ENCODE measurements around the gene CNTROB.
A peak's percentile ranks its signal among the peaks of the same experiment; 100 is the strongest.

CNTROB gene

DNA sequence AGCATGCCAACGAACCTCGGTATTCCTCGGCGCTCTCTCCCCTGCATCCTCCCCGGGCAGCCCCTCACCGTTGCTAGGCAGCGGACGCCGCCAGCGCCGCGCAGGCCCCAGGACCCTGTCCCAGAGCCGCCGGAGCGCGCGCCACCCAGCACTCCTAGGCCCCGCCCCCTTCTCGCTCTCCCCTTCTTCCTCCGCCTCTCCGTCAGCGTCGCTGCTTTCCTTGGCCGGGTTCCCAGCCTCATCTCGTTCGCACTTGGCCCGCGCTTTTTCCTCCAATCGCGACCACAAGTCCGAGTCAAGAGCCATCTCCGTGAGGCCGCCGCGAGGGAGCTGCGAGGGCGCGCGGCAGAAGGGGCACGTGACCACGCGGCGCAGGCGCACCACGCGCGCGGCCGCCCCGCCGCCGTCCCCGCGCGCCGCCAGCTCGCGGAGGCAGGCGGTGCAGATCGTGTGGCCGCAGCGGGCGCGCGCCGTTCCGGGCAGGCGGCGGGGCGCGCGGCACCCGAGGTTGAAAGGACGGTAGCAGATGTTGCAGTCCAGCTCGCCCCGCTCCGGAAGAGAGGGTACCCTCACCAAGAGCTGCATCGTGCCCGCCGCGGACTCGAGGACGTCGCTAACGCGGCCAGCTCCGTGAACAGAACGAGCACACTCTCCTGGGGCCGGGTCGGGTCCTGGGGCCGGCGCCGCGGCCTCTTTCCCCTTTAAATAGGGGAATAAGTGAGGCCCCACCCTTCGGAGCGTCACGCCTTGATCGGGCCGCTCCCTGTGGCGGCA lies 16.2 kb upstream of the CNTROB start, which contains the start of gene RNF227 (continued):
- TF ChIP-seq, protein P1, sequence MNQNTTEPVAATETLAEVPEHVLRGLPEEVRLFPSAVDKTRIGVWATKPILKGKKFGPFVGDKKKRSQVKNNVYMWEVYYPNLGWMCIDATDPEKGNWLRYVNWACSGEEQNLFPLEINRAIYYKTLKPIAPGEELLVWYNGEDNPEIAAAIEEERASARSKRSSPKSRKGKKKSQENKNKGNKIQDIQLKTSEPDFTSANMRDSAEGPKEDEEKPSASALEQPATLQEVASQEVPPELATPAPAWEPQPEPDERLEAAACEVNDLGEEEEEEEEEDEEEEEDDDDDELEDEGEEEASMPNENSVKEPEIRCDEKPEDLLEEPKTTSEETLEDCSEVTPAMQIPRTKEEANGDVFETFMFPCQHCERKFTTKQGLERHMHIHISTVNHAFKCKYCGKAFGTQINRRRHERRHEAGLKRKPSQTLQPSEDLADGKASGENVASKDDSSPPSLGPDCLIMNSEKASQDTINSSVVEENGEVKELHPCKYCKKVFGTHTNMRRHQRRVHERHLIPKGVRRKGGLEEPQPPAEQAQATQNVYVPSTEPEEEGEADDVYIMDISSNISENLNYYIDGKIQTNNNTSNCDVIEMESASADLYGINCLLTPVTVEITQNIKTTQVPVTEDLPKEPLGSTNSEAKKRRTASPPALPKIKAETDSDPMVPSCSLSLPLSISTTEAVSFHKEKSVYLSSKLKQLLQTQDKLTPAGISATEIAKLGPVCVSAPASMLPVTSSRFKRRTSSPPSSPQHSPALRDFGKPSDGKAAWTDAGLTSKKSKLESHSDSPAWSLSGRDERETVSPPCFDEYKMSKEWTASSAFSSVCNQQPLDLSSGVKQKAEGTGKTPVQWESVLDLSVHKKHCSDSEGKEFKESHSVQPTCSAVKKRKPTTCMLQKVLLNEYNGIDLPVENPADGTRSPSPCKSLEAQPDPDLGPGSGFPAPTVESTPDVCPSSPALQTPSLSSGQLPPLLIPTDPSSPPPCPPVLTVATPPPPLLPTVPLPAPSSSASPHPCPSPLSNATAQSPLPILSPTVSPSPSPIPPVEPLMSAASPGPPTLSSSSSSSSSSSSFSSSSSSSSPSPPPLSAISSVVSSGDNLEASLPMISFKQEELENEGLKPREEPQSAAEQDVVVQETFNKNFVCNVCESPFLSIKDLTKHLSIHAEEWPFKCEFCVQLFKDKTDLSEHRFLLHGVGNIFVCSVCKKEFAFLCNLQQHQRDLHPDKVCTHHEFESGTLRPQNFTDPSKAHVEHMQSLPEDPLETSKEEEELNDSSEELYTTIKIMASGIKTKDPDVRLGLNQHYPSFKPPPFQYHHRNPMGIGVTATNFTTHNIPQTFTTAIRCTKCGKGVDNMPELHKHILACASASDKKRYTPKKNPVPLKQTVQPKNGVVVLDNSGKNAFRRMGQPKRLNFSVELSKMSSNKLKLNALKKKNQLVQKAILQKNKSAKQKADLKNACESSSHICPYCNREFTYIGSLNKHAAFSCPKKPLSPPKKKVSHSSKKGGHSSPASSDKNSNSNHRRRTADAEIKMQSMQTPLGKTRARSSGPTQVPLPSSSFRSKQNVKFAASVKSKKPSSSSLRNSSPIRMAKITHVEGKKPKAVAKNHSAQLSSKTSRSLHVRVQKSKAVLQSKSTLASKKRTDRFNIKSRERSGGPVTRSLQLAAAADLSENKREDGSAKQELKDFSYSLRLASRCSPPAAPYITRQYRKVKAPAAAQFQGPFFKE (tag by site-specific recombination; IDR thresholded peaks at IDR 0.05; ENCODE audit: borderline replicate concordance): no peak
- TF ChIP-seq ZNF555 (tag by site-specific recombination; conservative IDR thresholded peaks at IDR 0.05) (no peak), ZFP69B (tag by site-specific recombination; IDR thresholded peaks at IDR 0.05) (peak; percentile 99), HOXA7 (CRISPR knock-in tag; IDR thresholded peaks at IDR 0.05; ENCODE audit: borderline replicate concordance) (no peak), ZNF776 (tag by site-specific recombination; IDR thresholded peaks at IDR 0.05; ENCODE audit: borderline replicate concordance) (no peak), YY2 (tag by site-specific recombination; IDR thresholded peaks at IDR 0.05) (no peak), ZNF530 (tag by site-specific recombination; IDR thresholded peaks at IDR 0.05; ENCODE audit: low read depth) (no peak), KLF9 (tag by site-specific recombination; IDR thresholded peaks at IDR 0.05; ENCODE audit: low read depth) (peak; percentile 87), GLI4 (tag by site-specific recombination; IDR thresholded peaks at IDR 0.05) (no peak), ZEB2 (tag by site-specific recombination; IDR thresholded peaks at IDR 0.05) (peak; percentile 87), ZNF23 (tag by site-specific recombination; IDR thresholded peaks at IDR 0.05; ENCODE audit: borderline replicate concordance) (no peak), SP2 (tag by site-specific recombination; IDR thresholded peaks at IDR 0.05) (peak; percentile 84), BCL11A (tag by site-specific recombination; IDR thresholded peaks at IDR 0.05; ENCODE audit: low read depth) (no peak), ZNF433 (tag by site-specific recombination; IDR thresholded peaks at IDR 0.05; ENCODE audit: low read depth) (no peak), ZNF501 (tag by site-specific recombination; IDR thresholded peaks at IDR 0.05) (peak; percentile 63; the same call in 1 of the 2 replicates), KLF1 (tag by site-specific recombination; IDR thresholded peaks at IDR 0.05) (peak; percentile 94), ZSCAN18 (tag by site-specific recombination; IDR thresholded peaks at IDR 0.05) (no peak), ZNF660 (tag by site-specific recombination; IDR thresholded peaks at IDR 0.05) (peak; percentile 80; the same call in 1 of the 2 replicates)
- TF ChIP-seq, protein P2, sequence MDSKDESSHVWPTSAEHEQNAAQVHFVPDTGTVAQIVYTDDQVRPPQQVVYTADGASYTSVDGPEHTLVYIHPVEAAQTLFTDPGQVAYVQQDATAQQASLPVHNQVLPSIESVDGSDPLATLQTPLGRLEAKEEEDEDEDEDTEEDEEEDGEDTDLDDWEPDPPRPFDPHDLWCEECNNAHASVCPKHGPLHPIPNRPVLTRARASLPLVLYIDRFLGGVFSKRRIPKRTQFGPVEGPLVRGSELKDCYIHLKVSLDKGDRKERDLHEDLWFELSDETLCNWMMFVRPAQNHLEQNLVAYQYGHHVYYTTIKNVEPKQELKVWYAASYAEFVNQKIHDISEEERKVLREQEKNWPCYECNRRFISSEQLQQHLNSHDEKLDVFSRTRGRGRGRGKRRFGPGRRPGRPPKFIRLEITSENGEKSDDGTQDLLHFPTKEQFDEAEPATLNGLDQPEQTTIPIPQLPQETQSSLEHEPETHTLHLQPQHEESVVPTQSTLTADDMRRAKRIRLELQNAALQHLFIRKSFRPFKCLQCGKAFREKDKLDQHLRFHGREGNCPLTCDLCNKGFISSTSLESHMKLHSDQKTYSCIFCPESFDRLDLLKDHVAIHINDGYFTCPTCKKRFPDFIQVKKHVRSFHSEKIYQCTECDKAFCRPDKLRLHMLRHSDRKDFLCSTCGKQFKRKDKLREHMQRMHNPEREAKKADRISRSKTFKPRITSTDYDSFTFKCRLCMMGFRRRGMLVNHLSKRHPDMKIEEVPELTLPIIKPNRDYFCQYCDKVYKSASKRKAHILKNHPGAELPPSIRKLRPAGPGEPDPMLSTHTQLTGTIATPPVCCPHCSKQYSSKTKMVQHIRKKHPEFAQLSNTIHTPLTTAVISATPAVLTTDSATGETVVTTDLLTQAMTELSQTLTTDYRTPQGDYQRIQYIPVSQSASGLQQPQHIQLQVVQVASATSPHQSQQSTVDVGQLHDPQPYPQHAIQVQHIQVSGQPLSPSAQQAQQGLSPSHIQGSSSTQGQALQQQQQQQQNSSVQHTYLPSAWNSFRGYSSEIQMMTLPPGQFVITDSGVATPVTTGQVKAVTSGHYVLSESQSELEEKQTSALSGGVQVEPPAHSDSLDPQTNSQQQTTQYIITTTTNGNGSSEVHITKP (tag by site-specific recombination; IDR thresholded peaks at IDR 0.05): no peak
- TF ChIP-seq, protein P3, sequence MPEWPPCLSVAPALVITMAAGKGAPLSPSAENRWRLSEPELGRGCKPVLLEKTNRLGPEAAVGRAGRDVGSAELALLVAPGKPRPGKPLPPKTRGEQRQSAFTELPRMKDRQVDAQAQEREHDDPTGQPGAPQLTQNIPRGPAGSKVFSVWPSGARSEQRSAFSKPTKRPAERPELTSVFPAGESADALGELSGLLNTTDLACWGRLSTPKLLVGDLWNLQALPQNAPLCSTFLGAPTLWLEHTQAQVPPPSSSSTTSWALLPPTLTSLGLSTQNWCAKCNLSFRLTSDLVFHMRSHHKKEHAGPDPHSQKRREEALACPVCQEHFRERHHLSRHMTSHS (tag by site-specific recombination; IDR thresholded peaks at IDR 0.05): no peak
- TF ChIP-seq, protein P4, sequence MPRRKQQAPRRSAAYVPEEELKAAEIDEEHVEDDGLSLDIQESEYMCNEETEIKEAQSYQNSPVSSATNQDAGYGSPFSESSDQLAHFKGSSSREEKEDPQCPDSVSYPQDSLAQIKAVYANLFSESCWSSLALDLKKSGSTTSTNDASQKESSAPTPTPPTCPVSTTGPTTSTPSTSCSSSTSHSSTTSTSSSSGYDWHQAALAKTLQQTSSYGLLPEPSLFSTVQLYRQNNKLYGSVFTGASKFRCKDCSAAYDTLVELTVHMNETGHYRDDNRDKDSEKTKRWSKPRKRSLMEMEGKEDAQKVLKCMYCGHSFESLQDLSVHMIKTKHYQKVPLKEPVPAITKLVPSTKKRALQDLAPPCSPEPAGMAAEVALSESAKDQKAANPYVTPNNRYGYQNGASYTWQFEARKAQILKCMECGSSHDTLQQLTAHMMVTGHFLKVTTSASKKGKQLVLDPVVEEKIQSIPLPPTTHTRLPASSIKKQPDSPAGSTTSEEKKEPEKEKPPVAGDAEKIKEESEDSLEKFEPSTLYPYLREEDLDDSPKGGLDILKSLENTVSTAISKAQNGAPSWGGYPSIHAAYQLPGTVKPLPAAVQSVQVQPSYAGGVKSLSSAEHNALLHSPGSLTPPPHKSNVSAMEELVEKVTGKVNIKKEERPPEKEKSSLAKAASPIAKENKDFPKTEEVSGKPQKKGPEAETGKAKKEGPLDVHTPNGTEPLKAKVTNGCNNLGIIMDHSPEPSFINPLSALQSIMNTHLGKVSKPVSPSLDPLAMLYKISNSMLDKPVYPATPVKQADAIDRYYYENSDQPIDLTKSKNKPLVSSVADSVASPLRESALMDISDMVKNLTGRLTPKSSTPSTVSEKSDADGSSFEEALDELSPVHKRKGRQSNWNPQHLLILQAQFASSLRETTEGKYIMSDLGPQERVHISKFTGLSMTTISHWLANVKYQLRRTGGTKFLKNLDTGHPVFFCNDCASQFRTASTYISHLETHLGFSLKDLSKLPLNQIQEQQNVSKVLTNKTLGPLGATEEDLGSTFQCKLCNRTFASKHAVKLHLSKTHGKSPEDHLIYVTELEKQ (tag by site-specific recombination; IDR thresholded peaks at IDR 0.05; ENCODE audit: borderline replicate concordance): no peak
- TF ChIP-seq, protein P5, sequence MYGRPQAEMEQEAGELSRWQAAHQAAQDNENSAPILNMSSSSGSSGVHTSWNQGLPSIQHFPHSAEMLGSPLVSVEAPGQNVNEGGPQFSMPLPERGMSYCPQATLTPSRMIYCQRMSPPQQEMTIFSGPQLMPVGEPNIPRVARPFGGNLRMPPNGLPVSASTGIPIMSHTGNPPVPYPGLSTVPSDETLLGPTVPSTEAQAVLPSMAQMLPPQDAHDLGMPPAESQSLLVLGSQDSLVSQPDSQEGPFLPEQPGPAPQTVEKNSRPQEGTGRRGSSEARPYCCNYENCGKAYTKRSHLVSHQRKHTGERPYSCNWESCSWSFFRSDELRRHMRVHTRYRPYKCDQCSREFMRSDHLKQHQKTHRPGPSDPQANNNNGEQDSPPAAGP (tag by site-specific recombination; IDR thresholded peaks at IDR 0.05): peak; percentile 57; the same call in 1 of the 2 replicates

Data from HEK293 (cell line).